ENCODE measurements around the gene YRDC.

DNA sequence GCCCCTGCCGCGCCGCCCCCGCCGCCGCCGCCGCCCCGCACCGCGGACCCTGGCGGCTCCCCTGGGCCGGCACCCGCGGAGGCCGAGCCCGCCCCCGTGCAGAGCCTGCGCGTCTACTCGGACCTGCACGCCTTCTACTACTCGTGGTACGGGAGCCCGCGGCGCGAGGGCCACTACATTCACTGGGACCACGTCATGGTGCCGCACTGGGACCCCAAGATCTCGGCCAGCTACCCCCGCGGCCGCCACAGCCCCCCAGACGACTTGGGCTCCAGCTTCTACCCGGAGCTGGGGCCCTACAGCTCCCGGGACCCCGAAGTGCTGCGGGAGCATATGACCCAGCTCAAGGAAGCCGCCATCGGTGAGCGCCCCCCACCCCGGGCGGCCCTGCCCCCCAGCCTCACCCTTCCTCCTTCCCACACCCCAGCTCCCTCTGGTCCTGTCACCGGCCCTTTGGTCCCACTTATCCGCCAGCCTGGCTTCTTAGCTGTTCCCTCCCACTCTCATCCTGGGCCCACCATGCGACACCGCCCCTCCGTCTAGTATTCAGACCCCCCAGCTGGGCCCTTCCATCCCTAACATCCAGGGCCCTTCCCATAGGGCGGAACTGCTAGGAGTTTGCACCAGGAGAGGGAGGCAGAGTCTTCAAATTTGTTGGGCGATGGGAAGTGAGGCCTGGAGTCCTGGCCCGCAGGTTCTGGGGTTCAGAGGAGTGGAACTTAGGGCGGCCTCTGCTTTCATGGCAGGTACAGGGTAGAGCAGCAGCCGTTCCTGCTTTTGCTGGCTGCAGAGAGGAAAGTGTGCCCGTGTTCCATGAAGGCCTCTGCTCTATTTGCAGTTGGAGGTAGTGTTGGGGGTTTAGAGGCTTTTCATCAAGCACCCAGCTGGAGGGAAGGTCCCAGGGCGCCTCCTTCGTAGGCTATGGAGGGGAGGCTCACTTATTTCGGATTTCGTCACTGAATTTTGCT, 13.4 kb downstream of the YRDC start:
- no peak for TF ChIP-seq POLR2A (IDR thresholded peaks at IDR 0.05)
- TF ChIP-seq, protein P1, sequence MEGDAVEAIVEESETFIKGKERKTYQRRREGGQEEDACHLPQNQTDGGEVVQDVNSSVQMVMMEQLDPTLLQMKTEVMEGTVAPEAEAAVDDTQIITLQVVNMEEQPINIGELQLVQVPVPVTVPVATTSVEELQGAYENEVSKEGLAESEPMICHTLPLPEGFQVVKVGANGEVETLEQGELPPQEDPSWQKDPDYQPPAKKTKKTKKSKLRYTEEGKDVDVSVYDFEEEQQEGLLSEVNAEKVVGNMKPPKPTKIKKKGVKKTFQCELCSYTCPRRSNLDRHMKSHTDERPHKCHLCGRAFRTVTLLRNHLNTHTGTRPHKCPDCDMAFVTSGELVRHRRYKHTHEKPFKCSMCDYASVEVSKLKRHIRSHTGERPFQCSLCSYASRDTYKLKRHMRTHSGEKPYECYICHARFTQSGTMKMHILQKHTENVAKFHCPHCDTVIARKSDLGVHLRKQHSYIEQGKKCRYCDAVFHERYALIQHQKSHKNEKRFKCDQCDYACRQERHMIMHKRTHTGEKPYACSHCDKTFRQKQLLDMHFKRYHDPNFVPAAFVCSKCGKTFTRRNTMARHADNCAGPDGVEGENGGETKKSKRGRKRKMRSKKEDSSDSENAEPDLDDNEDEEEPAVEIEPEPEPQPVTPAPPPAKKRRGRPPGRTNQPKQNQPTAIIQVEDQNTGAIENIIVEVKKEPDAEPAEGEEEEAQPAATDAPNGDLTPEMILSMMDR (IDR thresholded peaks at IDR 0.05) = no peak

All from body of pancreas (tissue), 4 donors.